Measurements from ENCODE around the gene DPP9.

The DPP9 gene

GRCh38 chr19:4733755-4734345 lies 10.2 kb upstream of the DPP9 start:
- TF ChIP-seq CTCF (IDR thresholded peaks at IDR 0.05), result no peak

- TF ChIP-seq CTCF (IDR thresholded peaks at IDR 0.05), result peak; percentile 70
Measured at GRCh38 chr19:4732680-4733114, 9.1 kb upstream of the DPP9 start.

- peak; percentile 37; the same call in 1 of the 2 replicates for TF ChIP-seq CTCF (IDR thresholded peaks at IDR 0.05)
Measured at GRCh38 chr19:4730740-4731171, 7.1 kb upstream of the DPP9 start.

GRCh38 chr19:4728871-4729270 lies 5.2 kb upstream of the DPP9 start:
- no peak for TF ChIP-seq CTCF (IDR thresholded peaks at IDR 0.05)

DNA sequence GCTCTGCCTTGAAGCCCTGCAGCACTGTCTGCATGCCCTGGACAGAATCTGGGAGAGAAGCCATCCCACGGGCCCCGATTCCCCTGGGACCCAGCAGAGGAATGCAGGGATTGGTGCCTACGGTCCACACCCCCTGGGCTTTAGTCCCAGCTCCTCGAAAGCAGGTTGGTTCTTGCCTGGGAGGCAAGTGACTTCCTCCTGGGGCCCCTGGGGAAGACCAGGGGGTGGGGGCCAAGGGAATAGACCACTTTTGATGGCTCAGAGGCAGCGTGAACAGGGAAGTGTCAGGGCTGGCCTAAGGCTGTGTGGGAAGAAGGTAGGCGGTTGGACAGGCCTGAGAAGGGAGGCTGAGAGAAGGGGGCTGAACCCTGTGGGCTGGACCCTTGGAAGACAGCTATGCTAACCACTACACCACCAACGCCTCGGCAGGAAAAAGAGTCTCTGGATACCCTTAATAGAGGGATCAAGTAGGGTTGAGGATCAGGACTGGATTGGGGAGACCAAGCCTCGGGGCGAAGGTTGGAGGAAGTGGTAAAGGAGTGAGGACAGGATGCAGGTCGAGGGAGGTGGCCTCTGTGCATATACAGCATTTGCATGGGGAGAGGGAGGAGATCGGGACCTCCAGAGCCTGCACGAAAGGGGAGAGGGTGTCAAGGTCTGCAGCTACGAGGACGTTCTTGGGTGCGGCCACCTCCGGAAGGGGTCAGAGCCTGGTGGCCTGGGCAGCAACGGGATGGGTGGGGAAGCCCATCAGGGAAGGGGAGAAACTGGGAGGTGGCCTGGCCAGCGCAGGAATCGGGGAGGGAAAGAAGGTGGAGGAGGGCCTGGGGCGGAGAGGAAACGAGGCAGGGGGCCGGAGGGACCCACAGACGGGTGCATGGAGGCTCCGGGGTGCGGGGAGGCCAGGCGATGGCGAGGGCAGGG lies 709 bp downstream of the DPP9 start:
- no peak for TF ChIP-seq CTCF (IDR thresholded peaks at IDR 0.05)

DNA sequence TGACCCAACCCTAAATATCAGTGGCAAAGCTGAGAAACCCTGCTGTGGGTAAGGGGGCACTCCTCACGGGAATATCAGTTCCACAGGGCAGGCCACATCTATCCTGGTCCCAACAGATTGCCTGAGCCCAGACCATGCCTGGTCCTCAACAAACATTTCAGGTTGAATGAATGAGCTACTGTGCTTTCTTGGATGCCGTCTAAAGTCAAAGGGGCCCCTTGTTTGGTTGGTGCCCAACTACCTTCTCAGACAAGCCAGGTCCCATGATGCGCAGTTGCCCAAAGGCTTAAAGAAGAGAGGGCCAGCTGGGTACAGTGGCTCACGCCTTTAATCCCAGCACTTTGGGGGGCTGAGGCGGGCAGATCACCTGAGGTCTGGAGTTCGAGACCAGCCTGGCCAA lies 2.4 kb downstream of the DPP9 start:
- TF ChIP-seq CTCF (IDR thresholded peaks at IDR 0.05), result no peak

DNA sequence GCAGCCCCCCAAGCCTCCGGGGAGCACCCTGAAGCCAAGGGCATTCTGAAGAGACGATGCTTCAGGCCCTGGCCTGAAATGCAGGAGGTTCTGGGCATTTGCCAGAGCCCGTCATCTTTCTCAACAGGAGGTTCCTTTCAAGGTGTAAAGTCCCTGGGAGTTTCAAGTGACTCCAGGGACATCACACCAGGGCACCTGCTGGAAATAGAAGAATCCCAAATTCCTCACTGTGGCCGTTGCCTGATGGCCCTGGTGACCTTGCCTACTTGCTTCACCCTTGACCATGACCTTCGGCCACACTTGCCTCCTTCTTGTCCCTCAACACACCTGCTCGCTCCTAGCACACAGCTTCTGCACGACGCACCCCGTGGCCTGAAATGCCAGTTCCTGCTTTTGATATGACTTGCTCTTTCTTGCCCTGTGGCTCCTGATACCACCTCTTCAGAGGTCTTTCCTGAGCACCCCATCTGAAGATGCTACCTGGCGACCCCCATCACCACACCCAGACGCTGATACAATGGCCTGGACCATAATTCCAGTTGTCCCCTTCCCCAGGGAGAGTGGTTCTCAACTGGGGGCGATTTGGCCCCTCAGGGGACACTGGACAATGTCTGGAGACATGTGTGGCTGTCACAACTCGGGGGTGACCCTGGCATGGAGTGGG lies 3.5 kb downstream of the DPP9 start:
- TF ChIP-seq CTCF (IDR thresholded peaks at IDR 0.05), result no peak

All from LNCAP (cell line).